GM18867 (cell line): ENCODE results near the gene SCAP.

ENCODE experiments used
- ATAC-seq: cut with Tn5 transposase; IDR thresholded peaks from one replicate; pipeline ENCODE4 v1.9.1; 2021; ENCODE audit warnings: mild to moderate bottlenecking, moderate library complexity; ENCODE audit not compliant: unreplicated experiment

SCAP gene

GRCh38 chr3:47414666-47415587 is 60.8 kb downstream of the SCAP start:
- ATAC-seq = no peak

DNA sequence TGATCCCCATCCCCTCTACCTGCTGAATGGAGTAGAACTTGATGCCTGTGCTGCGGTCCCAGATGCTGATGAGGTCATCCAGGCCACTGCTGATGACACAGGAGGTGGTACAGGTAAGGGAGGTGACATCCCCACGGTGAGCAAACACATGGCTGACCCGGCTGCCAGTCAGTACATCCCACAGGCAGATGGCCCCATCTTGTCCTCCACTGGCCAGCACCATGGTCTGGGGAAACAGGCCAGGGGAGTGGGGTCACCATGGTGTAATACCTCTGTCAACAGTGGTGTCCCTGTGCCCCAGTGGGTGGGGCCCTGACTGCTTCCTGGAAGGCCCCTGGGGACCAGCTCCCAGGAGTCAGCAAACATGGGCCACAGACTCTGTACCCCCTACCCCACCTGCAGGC is 61.6 kb downstream of the SCAP start:
- ATAC-seq = no peak

- no peak for ATAC-seq
These were observed 62.0 kb downstream of the SCAP start for GRCh38 chr3:47413751-47414150.

- ATAC-seq = no peak
These were observed 62.8 kb downstream of the SCAP start for GRCh38 chr3:47412842-47413520.

DNA sequence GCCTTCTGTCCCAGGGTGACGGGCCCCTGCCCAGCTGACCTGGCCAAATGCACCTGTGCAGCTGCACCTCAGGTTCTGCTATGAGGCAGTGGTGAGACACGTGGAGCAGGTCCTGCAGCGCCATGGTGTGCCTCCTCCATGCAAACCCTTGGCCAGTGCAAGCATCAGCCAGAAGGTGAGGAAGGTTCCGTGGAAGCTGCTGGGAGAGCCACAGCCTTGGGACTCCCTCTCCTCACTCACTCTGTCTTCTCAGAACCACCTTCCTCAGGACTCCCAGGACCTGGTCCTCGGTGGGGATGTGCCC is 63.3 kb downstream of the SCAP start:
- ATAC-seq = no peak

GRCh38 chr3:47411696-47412452 is 63.9 kb downstream of the SCAP start:
- no peak for ATAC-seq

DNA sequence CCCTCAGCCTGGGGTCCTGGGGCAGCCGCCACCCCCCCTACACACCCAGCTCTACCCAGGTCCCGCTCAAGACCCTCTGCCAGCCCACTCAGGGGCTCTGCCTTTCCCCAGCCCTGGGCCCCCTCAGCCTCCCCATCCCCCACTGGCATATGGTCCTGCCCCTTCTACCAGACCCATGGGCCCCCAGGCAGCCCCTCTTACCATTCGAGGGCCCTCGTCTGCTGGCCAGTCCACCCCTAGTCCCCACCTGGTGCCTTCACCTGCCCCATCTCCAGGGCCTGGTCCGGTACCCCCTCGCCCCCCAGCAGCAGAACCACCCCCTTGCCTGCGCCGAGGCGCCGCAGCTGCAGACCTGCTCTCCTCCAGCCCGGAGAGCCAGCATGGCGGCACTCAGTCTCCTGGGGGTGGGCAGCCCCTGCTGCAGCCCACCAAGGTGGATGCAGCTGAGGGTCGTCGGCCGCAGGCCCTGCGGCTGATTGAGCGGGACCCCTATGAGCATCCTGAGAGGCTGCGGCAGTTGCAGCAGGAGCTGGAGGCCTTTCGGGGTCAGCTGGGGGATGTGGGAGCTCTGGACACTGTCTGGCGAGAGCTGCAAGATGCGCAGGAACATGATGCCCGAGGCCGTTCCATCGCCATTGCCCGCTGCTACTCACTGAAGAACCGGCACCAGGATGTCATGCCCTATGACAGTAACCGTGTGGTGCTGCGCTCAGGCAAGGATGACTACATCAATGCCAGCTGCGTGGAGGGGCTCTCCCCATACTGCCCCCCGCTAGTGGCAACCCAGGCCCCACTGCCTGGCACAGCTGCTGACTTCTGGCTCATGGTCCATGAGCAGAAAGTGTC is 64.7 kb downstream of the SCAP start:
- ATAC-seq = no peak

DNA sequence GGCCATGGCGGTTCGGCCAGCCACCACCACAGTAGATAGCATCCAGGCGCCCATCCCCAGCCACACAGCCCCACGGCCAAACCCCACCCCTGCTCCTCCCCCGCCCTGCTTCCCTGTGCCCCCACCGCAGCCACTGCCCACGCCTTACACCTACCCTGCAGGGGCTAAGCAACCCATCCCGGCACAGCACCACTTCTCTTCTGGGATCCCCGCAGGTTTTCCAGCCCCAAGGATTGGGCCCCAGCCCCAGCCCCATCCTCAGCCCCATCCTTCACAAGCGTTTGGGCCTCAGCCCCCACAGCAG is 65.4 kb downstream of the SCAP start:
- ATAC-seq = no peak

DNA sequence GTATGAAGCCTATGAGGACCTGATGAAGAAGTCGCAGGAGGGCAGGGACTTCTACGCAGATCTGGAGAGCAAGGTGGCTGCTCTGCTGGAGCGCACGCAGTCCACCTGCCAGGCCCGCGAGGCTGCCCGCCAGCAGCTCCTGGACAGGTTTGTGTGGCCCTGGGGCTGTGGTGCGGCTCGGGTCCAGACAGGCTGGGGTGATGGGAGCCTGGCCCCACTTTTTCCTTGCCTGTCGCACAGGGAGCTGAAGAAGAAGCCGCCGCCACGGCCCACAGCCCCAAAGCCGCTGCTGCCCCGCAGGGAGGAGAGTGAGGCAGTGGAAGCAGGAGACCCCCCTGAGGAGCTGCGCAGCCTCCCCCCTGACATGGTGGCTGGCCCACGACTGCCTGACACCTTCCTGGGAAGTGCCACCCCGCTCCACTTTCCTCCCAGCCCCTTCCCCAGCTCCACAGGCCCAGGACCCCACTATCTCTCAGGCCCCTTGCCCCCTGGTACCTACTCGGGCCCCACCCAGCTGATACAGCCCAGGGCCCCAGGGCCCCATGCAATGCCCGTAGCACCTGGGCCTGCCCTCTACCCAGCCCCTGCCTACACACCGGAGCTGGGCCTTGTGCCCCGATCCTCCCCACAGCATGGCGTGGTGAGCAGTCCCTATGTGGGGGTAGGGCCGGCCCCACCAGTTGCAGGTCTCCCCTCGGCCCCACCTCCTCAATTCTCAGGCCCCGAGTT is 65.9 kb downstream of the SCAP start:
- ATAC-seq = no peak

DNA sequence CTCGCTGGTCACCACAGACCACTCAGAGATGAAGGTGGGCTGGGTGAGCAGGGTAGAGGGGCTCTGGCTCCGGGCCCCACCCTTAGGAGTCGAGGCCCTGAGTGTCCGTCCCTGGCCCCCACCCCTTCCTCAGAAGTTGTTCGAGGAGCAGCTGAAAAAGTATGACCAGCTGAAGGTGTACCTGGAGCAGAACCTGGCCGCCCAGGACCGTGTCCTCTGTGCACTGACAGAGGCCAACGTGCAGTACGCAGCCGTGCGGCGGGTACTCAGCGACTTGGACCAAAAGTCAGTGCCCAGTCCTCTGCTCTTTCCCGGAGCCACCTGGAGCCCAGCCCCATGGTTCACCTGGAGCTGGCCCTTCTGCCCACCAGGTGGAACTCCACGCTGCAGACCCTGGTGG is 66.5 kb downstream of the SCAP start:
- ATAC-seq = no peak

DNA sequence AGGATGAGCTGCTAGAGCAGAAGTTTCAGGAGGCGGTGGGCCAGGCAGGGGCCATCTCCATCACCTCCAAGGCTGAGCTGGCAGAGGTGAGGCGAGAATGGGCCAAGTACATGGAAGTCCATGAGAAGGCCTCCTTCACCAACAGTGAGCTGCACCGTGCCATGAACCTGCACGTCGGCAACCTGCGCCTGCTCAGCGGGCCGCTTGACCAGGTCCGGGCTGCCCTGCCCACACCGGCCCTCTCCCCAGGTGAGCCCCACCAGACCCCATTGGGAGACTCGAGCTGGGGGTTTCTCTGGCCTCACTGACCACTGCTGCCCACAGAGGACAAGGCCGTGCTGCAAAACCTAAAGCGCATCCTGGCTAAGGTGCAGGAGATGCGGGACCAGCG is 66.9 kb downstream of the SCAP start:
- ATAC-seq = no peak

- no peak for ATAC-seq
These were observed 67.6 kb downstream of the SCAP start for GRCh38 chr3:47407896-47408838.

GRCh38 chr3:47407237-47407636 is 68.5 kb downstream of the SCAP start:
- ATAC-seq = no peak

GRCh38 chr3:47406762-47407149 is 69.0 kb downstream of the SCAP start:
- ATAC-seq = no peak

GRCh38 chr3:47405820-47406761 is 69.7 kb downstream of the SCAP start:
- ATAC-seq = no peak

DNA sequence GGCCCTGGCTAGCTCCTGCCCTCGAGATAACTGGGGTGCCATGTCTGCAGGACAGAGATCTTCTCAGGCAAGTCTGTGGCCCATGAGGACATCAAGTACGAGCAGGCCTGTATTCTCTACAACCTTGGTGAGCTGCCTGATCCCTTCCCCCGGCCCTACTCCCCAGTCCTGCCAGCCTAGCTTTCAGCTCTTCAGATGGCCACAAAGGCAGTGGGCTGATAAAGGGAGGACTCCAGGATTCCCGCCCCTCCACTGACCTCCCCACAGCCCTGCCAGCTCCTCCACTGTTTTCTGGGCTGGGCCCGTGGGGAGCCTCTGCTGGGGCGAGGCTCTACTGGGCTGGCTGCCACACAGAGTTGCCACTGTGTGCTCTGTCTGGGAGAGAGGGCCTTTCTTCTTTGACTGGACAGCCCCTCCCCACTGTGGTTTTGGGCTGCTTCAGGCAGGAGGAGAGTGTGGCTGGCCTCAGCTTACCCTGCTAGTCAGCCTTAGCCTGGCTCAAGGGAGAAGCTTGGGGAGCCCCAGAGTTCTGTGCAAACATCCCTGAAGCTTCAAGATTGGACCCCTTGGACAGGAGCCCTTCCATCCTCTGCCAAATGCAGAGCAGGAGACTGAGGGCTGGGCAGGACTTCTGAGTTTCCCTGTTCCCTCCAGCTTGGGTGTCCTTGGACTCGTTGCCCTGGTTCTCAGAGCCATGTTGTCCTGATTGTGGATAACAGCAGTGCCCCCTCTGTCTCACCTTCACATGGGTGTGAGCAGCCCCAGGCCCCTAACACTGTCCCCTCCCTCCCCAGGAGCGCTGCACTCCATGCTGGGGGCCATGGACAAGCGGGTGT is 70.6 kb downstream of the SCAP start:
- no peak for ATAC-seq

DNA sequence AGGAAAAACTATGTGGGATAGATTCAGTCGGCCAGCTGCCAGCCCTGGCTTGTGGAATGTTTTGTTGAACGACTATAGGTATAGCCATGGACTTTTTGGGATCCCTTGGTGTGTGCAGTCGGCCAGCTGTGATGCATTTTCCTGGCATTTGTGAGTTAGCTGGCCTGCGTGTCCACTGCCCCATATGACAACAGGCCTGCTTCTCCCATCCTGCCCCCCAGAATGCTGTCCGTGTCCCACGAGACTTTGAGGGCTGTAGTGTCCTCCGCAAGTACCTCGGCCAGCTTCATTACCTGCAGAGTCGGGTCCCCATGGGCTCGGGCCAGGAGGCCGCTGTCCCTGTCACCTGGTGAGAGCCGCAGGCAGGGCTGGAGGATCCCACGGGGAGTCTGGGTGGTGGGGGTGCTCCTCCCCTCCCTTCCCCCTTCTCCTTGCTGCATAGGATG is 71.3 kb downstream of the SCAP start:
- ATAC-seq = no peak
